ENCODE measurements around the gene PRKACB. TPM values are rescaled to one million over a fixed set of nuclear protein-coding genes. Genes with fewer than 3 reads are reported as not detected.
"Not testable (repeated sequence)": the region's sequence is repeated elsewhere in the genome, so short reads cannot be mapped to it uniquely, and the experiment has no call there.

The PRKACB gene
- total and polyA plus RNA-seq, 4 donors = 68.2 to 361 (median 186) TPM

DNA sequence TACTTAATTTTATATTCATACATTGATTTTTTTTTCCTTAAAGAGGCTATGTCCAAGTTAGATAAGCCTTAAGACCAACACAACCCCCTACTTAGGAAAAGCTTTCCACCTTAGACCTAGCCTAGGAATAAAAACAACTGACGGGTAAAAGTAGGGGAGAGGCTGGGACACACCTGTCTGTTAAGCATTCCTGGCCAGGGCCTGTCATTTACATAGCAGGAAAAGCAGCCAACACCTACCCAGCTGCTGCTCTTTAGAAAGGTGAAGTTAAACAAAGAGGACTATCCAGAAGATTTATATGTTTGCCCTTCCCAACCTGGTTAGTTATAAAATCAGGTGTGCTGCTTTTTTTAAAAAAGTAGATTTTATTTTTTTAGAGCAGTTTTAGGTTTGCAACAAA is 128.3 kb downstream of the PRKACB start:
- Histone ChIP-seq H3K36me3 (ENCODE audit: control insufficient read depth, insufficient read depth, low read length) (no peaks in the 10 kb centered on the region), H3K4me1 (ENCODE audit: control insufficient read depth, insufficient read depth, low read length) (no peaks in the 10 kb centered on the region), H3K27ac (ENCODE audit: low read depth, low read length) (no peak overlapping the region), H3K9me3 (ENCODE audit: control insufficient read depth, insufficient read depth, low read length) (peaks cover 1% of the 10 kb centered on the region), H3K27me3 (ENCODE audit: control insufficient read depth, insufficient read depth, low read length) (no peaks in the 10 kb centered on the region), H3K4me3 (ENCODE audit: low read depth, low read length) (no peak overlapping the region)
- DNase-seq (ENCODE audit: low read depth in 4 of 6, low spot score in 6 of 6) = no peak
- no CpG with 5 or more reads among the region's 1 CpG for WGBS (ENCODE audit: insufficient coverage)

DNA sequence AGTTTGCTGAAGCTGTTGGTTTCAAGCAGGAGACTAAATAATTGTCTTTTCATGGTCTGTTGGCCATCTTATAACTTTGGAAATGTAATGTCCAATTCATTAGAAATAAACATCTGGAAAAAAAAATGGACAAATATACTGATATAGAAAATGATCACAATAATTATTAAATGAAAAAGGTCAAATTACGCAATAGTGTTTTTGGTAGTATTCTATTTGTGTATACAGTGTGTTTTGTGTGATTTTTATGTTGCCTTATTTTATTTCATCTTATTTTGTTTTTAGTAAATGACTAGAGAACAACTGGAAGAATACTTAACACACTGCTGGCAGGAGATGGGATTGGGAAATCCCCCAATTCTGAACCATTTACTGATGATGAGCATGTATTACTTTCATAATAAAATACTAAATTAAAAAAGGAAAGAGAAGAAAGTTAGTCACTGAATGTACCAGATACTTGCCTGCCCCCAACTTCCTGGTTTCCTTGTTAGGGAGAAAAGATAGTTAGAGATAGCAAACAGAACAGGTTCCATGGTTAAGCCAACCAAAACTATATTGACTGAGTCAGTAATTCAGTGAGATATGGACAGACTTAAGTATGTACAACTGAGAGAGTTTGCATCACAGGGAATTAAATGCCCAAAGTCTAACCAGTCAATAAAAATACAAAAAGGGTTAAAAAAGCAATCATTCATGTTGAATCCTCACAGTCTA is 133.4 kb downstream of the PRKACB start:
- peaks cover 1% of the 10 kb centered on the region for H3K9me3 ChIP-seq (ENCODE audit: control insufficient read depth, insufficient read depth, low read length)
- H3K36me3 ChIP-seq (ENCODE audit: control insufficient read depth, insufficient read depth, low read length) = no peaks in the 10 kb centered on the region
- WGBS (ENCODE audit: insufficient coverage) = no CpG with 5 or more reads among the region's 1 CpG
- no peak for DNase-seq (ENCODE audit: low read depth in 4 of 6, low spot score in 6 of 6)
- H3K4me1 ChIP-seq (ENCODE audit: control insufficient read depth, insufficient read depth, low read length) = no peaks in the 10 kb centered on the region
- no peak overlapping the region for H3K27ac ChIP-seq (ENCODE audit: low read depth, low read length)
- no peaks in the 10 kb centered on the region for H3K27me3 ChIP-seq (ENCODE audit: control insufficient read depth, insufficient read depth, low read length)
- no peak overlapping the region for H3K4me3 ChIP-seq (ENCODE audit: low read depth, low read length)

DNA sequence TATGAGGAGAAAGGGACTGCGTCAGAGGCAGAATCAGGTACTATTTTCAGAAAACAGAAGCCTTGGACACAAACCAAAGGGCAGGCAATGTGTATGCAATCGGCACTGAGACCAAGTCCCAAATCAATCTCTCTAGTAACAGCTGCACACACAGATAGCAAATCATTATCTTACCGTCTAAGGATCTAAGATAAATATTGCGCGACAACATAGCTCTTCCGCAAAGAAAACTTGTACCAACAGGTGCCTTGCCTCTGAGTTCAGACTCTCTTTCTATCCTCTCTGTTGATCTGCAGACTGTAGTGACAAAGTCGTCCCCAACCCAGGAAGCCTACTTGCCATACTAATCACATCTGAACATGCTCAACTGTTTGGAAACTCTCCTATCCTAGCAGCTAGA is 134.8 kb downstream of the PRKACB start:
- no peaks in the 10 kb centered on the region for H3K27me3 ChIP-seq (ENCODE audit: control insufficient read depth, insufficient read depth, low read length)
- 88% methylated on average over 6 of the region's 7 CpGs for WGBS (ENCODE audit: insufficient coverage)
- H3K36me3 ChIP-seq (ENCODE audit: control insufficient read depth, insufficient read depth, low read length) = no peaks in the 10 kb centered on the region
- no peak for DNase-seq (ENCODE audit: low read depth in 4 of 6, low spot score in 6 of 6)
- no peaks in the 10 kb centered on the region for H3K4me1 ChIP-seq (ENCODE audit: control insufficient read depth, insufficient read depth, low read length)
- no peak overlapping the region for H3K27ac ChIP-seq (ENCODE audit: low read depth, low read length)
- H3K4me3 ChIP-seq (ENCODE audit: low read depth, low read length) = no peak overlapping the region
- no peaks in the 10 kb centered on the region for H3K9me3 ChIP-seq (ENCODE audit: control insufficient read depth, insufficient read depth, low read length)

DNA sequence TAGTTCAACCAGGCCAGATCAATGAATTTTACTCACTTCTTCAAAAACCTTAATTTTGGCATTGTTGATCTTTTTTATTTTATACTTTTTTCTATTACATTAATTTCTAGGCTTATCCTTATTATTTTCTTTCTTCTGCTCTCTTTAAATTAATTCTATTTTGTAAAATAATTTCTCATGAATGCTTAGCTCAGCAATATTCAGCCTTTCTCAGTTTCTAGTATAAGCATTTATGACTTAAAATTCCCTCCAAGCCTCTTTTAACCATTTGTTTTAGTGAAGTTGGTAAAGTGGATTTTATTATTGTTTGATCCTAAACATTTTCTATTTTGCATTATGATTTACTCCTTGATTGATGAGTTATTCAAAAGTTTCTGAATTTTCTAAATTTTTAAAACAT is 136.8 kb downstream of the PRKACB start:
- Histone ChIP-seq H3K9me3 (ENCODE audit: control insufficient read depth, insufficient read depth, low read length) (no peaks in the 10 kb centered on the region), H3K27ac (ENCODE audit: low read depth, low read length) (no peak overlapping the region), H3K4me1 (ENCODE audit: control insufficient read depth, insufficient read depth, low read length) (no peaks in the 10 kb centered on the region), H3K27me3 (ENCODE audit: control insufficient read depth, insufficient read depth, low read length) (no peaks in the 10 kb centered on the region), H3K36me3 (ENCODE audit: control insufficient read depth, insufficient read depth, low read length) (no peaks in the 10 kb centered on the region), H3K4me3 (ENCODE audit: low read depth, low read length) (no peak overlapping the region)
- no peak for DNase-seq (ENCODE audit: low read depth in 4 of 6, low spot score in 6 of 6)

DNA sequence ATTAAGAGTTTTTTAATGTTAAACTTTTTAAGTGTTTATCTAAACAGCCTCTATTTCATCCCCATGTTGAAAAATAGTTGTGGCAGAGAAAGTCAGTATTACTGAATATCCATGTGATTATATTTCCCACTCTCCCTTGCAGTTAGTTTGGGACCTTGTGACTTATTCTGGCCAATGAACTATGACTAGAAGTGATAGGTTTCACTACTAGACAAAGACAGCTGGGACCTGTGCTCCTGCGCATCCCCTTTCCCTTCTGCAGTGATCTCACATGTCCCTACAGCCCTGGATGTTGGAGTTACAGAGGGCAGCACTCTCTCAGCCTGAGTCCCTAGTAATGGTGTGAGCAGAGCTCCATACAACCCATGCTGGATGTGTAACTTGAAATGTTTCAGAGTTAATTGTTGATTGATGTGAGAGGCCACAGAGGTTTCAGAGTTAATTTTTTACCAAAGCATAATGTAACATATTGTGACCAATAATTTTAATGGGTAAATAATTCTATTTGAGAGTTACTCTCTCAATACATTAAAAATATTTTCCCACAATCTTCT is 138.8 kb downstream of the PRKACB start:
- Histone ChIP-seq H3K4me1 (ENCODE audit: control insufficient read depth, insufficient read depth, low read length) (no peaks in the 10 kb centered on the region), H3K27me3 (ENCODE audit: control insufficient read depth, insufficient read depth, low read length) (no peaks in the 10 kb centered on the region), H3K9me3 (ENCODE audit: control insufficient read depth, insufficient read depth, low read length) (no peaks in the 10 kb centered on the region), H3K27ac (ENCODE audit: low read depth, low read length) (no peak overlapping the region), H3K36me3 (ENCODE audit: control insufficient read depth, insufficient read depth, low read length) (no peaks in the 10 kb centered on the region), H3K4me3 (ENCODE audit: low read depth, low read length) (no peak overlapping the region)
- no peak for DNase-seq (ENCODE audit: low read depth in 4 of 6, low spot score in 6 of 6)
- WGBS (ENCODE audit: insufficient coverage) = no CpG with 5 or more reads among the region's 1 CpG

DNA sequence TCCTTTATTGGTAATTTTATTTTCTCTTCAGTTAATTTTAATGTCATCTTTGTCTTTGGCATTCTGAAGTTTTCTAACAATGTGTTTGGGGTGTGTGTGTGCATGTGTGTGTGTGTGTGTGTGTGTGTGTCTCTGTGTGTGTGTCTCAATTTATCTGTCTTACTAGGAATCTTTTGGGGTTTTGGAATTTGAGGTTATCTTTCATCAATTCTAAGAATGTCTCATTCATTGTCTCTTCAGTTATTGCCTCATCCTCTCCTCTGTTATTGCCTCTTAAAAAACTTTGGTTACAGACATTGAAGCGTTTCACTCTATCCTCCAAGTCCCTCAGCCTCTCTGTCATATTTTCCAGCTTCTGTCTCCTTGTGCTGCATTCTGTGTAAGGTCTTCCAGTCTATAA is 139.3 kb downstream of the PRKACB start:
- H3K27me3 ChIP-seq (ENCODE audit: control insufficient read depth, insufficient read depth, low read length) = no peaks in the 10 kb centered on the region
- no peaks in the 10 kb centered on the region for H3K36me3 ChIP-seq (ENCODE audit: control insufficient read depth, insufficient read depth, low read length)
- no peak overlapping the region for H3K4me3 ChIP-seq (ENCODE audit: low read depth, low read length)
- H3K9me3 ChIP-seq (ENCODE audit: control insufficient read depth, insufficient read depth, low read length) = no peaks in the 10 kb centered on the region
- no peaks in the 10 kb centered on the region for H3K4me1 ChIP-seq (ENCODE audit: control insufficient read depth, insufficient read depth, low read length)
- DNase-seq (ENCODE audit: low read depth in 4 of 6, low spot score in 6 of 6) = no peak
- H3K27ac ChIP-seq (ENCODE audit: low read depth, low read length) = no peak overlapping the region
- WGBS (ENCODE audit: insufficient coverage) = 88% methylated on average over 1 of the region's 1 CpG

DNA sequence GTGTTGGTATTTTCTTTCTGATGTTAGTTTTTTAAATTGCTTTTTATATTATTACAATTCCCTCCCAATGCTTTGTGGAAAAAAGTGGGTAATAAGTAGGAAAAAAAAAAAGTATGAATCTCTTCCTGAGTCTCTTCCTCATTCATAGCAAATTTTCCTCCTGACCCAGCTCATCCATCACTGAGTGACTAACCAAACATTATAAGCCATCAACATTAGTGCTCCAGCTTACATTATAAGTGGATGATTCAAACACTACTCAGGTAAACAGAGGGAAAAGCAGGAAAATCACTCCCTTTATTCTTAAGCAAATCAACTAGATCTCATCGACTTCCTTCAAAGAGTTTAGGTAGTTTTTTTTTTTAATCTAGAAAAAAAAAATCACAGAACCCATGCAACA is 142.0 kb downstream of the PRKACB start:
- Histone ChIP-seq H3K9me3 (ENCODE audit: control insufficient read depth, insufficient read depth, low read length) (no peaks in the 10 kb centered on the region), H3K36me3 (ENCODE audit: control insufficient read depth, insufficient read depth, low read length) (no peaks in the 10 kb centered on the region), H3K27ac (ENCODE audit: low read depth, low read length) (no peak overlapping the region), H3K27me3 (ENCODE audit: control insufficient read depth, insufficient read depth, low read length) (no peaks in the 10 kb centered on the region), H3K4me3 (ENCODE audit: low read depth, low read length) (no peak overlapping the region), H3K4me1 (ENCODE audit: control insufficient read depth, insufficient read depth, low read length) (no peaks in the 10 kb centered on the region)
- DNase-seq (ENCODE audit: low read depth in 4 of 6, low spot score in 6 of 6) = no peak
- no CpG with 5 or more reads among the region's 1 CpG for WGBS (ENCODE audit: insufficient coverage)

DNA sequence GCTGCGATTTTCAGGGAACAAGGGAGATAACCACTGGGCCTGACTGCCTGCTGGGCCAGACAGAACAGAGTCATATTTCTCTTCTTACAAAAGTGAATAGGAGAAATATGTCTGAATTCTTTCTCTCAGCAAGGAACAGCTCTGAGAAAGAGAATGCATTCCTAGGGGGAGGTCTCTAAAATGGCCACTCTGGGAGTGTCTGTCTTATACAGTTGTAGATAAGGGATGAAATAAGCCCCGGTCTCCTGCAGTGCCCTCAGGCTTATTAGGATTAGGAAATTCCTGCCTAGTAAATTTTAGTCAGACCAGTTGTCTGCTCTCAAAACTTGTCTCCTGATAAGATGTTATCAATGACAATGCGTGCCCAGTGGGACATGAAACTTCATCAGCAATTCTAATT is 143.3 kb downstream of the PRKACB start:
- H3K9me3 ChIP-seq (ENCODE audit: control insufficient read depth, insufficient read depth, low read length); H3K27ac ChIP-seq (ENCODE audit: low read depth, low read length); H3K36me3 ChIP-seq (ENCODE audit: control insufficient read depth, insufficient read depth, low read length); H3K4me3 ChIP-seq (ENCODE audit: low read depth, low read length); H3K4me1 ChIP-seq (ENCODE audit: control insufficient read depth, insufficient read depth, low read length); H3K27me3 ChIP-seq (ENCODE audit: control insufficient read depth, insufficient read depth, low read length); DNase-seq (ENCODE audit: low read depth in 4 of 6, low spot score in 6 of 6): not testable (repeated sequence)
- 100% methylated on average over 1 of the region's 3 CpGs for WGBS (ENCODE audit: insufficient coverage)

Data from spinal cord (tissue), 10 donors.